Measurements from ENCODE around the gene TEAD1. TPM values are rescaled to one million over a fixed set of nuclear protein-coding genes. Genes with fewer than 3 reads are reported as not detected.

Gene TEAD1
- total RNA-seq: 57.4 and 63.6 TPM in 2 replicates

GRCh38 chr11:12673924-12674570, at the start of gene TEAD1:
Gene TEAD1 (plus strand): TSS chr11:12674421.

